ENCODE results near the gene GABARAPL1.

Gene GABARAPL1

GRCh38 chr12:10182354-10183049 is 30.2 kb upstream of the GABARAPL1 start:
- H3K9me3 ChIP-seq (ENCODE audit: control insufficient read depth, insufficient read depth, low read depth, low read length) = no peaks in the 10 kb centered on the region
- no peaks in the 10 kb centered on the region for H3K36me3 ChIP-seq (ENCODE audit: control insufficient read depth in 2 of 2, insufficient read depth in 1 of 2, low read length in 2 of 2)
- no peak overlapping the region for H3K27ac ChIP-seq (ENCODE audit: extremely low read depth, low read depth, low read length)
- H3K4me1 ChIP-seq (ENCODE audit: control insufficient read depth, insufficient read depth, low read length) = no peaks in the 10 kb centered on the region
- POLR2A ChIA-PET = no interaction called here
- TF ChIP-seq ZNF561 (tag by site-specific recombination; IDR thresholded peaks at IDR 0.05; ENCODE audit: borderline replicate concordance) = no peak
- TF ChIP-seq ZFHX2 (tag by site-specific recombination; conservative IDR thresholded peaks at IDR 0.05) = no peak
- TF ChIP-seq ZNF792 (tag by site-specific recombination; IDR thresholded peaks at IDR 0.05) = no peak
- no peak for TF ChIP-seq ZNF76 (tag by site-specific recombination; IDR thresholded peaks at IDR 0.05; ENCODE audit: borderline replicate concordance, low read depth)
- TF ChIP-seq YY1 (tag by site-specific recombination; IDR thresholded peaks at IDR 0.05) = no peak
- H3K4me3 ChIP-seq (ENCODE audit: low read depth, low read length) = no peak overlapping the region
- CTCF ChIA-PET = interaction anchor here (0.5 to 1.3 kb wide), 3 partner anchors 28 to 148 kb away, joined by 3 read pairs; no protein-coding TSS in a partner anchor

- Histone ChIP-seq H3K36me3 (ENCODE audit: control insufficient read depth in 2 of 2, insufficient read depth in 1 of 2, low read length in 2 of 2) (no peaks in the 10 kb centered on the region), H3K4me3 (ENCODE audit: low read depth, low read length) (no peak overlapping the region), H3K4me1 (ENCODE audit: control insufficient read depth, insufficient read depth, low read length) (no peaks in the 10 kb centered on the region), H3K27ac (ENCODE audit: extremely low read depth, low read depth, low read length) (no peak overlapping the region), H3K9me3 (ENCODE audit: control insufficient read depth, insufficient read depth, low read depth, low read length) (no peaks in the 10 kb centered on the region)
- TF ChIP-seq SALL2 (tag by site-specific recombination; IDR thresholded peaks at IDR 0.05; ENCODE audit: borderline replicate concordance) (no peak), ZFP69B (tag by site-specific recombination; IDR thresholded peaks at IDR 0.05) (no peak), TSHZ1 (tag by site-specific recombination; IDR thresholded peaks at IDR 0.05; ENCODE audit: borderline replicate concordance) (no peak), ZNF354C (tag by site-specific recombination; IDR thresholded peaks at IDR 0.05; ENCODE audit: borderline replicate concordance, low read depth) (no peak), ZNF292 (tag by site-specific recombination; IDR thresholded peaks at IDR 0.05; ENCODE audit: borderline replicate concordance, low read depth) (no peak), ZNF133 (tag by site-specific recombination; IDR thresholded peaks at IDR 0.05) (no peak), ZNF274 (IDR thresholded peaks at IDR 0.05; ENCODE audit: low read length) (no peak), ZNF274 (tag by site-specific recombination; IDR thresholded peaks at IDR 0.05; ENCODE audit: borderline replicate concordance) (no peak), ZNF18 (tag by site-specific recombination; IDR thresholded peaks at IDR 0.05) (no peak), MYNN (tag by site-specific recombination; IDR thresholded peaks at IDR 0.05; ENCODE audit: borderline replicate concordance) (no peak), ZNF157 (tag by site-specific recombination; IDR thresholded peaks at IDR 0.05) (no peak), HOXD13 (CRISPR knock-in tag; IDR thresholded peaks at IDR 0.05; ENCODE audit: borderline replicate concordance) (no peak), ZNF184 (tag by site-specific recombination; IDR thresholded peaks at IDR 0.05) (no peak), ZNF426 (tag by site-specific recombination; IDR thresholded peaks at IDR 0.05) (no peak), ZNF175 (tag by site-specific recombination; IDR thresholded peaks at IDR 0.05) (no peak), ZNF366 (tag by site-specific recombination; conservative IDR thresholded peaks at IDR 0.05) (no peak), ZNF112 (tag by site-specific recombination; IDR thresholded peaks at IDR 0.05) (no peak), ZBTB44 (tag by site-specific recombination; IDR thresholded peaks at IDR 0.05) (no peak), ZFP3 (tag by site-specific recombination; IDR thresholded peaks at IDR 0.05; ENCODE audit: low read depth) (no peak), PRDM1 (tag by site-specific recombination; IDR thresholded peaks at IDR 0.05) (no peak), ZBTB6 (tag by site-specific recombination; IDR thresholded peaks at IDR 0.05) (no peak)
- POLR2A ChIA-PET = no interaction called here
- CTCF ChIA-PET = no interaction called here
Observed at GRCh38 chr12:10184261-10184843, 28.3 kb upstream of the GABARAPL1 start.

All from HEK293 (cell line).